Middle frontal gyrus (tissue), 1 donor: Measurements from ENCODE around the gene POP7.
A peak's percentile ranks its signal among the peaks of the same experiment; 100 is the strongest.
"Not testable (repeated sequence)": the region's sequence is repeated elsewhere in the genome, so short reads cannot be mapped to it uniquely, and the experiment has no call there.

Source experiments
- DNase-seq: peaks from one replicate; pipeline ENCODE4 v3.0.0-alpha.2; 2015; ENCODE audit warnings: low spot score; ENCODE audit errors: extremely low spot score

Gene POP7

GRCh38 chr7:100691676-100692577, 14.0 kb upstream of the POP7 start:
- DNase-seq = peak; percentile 62

- no peak for DNase-seq
Measured at GRCh38 chr7:100692578-100692961, 13.4 kb upstream of the POP7 start.

- DNase-seq = no peak
Measured at GRCh38 chr7:100693312-100694097, 12.4 kb upstream of the POP7 start.

- no peak for DNase-seq
Measured at GRCh38 chr7:100694098-100694745, 11.7 kb upstream of the POP7 start, which contains the start of gene GIGYF1. Gene GIGYF1 (minus strand): TSS chr7:100694250. CDS start chr7:100688238, 6,012 bp downstream.

- no peak for DNase-seq
Measured at GRCh38 chr7:100696123-100696521, 9.8 kb upstream of the POP7 start.

GRCh38 chr7:100699018-100699417, 6.9 kb upstream of the POP7 start:
- DNase-seq = no peak

GRCh38 chr7:100701089-100701488, 4.8 kb upstream of the POP7 start:
- not testable (repeated sequence) for DNase-seq

GRCh38 chr7:100705320-100705752, 585 bp upstream of the POP7 start:
- peak; percentile 51 for DNase-seq

GRCh38 chr7:100706672-100707311, 871 bp downstream of the POP7 start:
- no peak for DNase-seq

- DNase-seq = no peak
Measured at GRCh38 chr7:100708395-100708794, 2.5 kb downstream of the POP7 start.

GRCh38 chr7:100710452-100710851, 4.5 kb downstream of the POP7 start:
- DNase-seq = no peak

GRCh38 chr7:100711369-100711768, 5.4 kb downstream of the POP7 start:
- no peak for DNase-seq

GRCh38 chr7:100714725-100715124, 8.8 kb downstream of the POP7 start:
- DNase-seq = no peak

- DNase-seq = not testable (repeated sequence)
Measured at GRCh38 chr7:100717073-100717472, 11.2 kb downstream of the POP7 start.

- DNase-seq = no peak
Measured at GRCh38 chr7:100719523-100720278, 13.8 kb downstream of the POP7 start.

- no peak for DNase-seq
Measured at GRCh38 chr7:100720279-100720670, 14.4 kb downstream of the POP7 start, which contains the start of gene EPO. Gene EPO (plus strand): TSS chr7:100720468. CDS start chr7:100720981, 513 bp downstream.

GRCh38 chr7:100720671-100721504, 15.0 kb downstream of the POP7 start:
- DNase-seq = no peak

GRCh38 chr7:100721505-100721812, 15.5 kb downstream of the POP7 start:
- no peak for DNase-seq

- DNase-seq = no peak
Measured at GRCh38 chr7:100722480-100723212, 16.7 kb downstream of the POP7 start.
